HG02973 (cell line): ENCODE data around the gene HEPACAM.
"Not testable (repeated sequence)": the region's sequence is repeated elsewhere in the genome, so short reads cannot be mapped to it uniquely, and the experiment has no call there.

ENCODE experiments used
- ATAC-seq: cut with Tn5 transposase; IDR thresholded peaks from one replicate; pipeline ENCODE4 v1.9.1; 2021; ENCODE audit warnings: moderate library complexity; ENCODE audit not compliant: unreplicated experiment

Gene HEPACAM, protein sequence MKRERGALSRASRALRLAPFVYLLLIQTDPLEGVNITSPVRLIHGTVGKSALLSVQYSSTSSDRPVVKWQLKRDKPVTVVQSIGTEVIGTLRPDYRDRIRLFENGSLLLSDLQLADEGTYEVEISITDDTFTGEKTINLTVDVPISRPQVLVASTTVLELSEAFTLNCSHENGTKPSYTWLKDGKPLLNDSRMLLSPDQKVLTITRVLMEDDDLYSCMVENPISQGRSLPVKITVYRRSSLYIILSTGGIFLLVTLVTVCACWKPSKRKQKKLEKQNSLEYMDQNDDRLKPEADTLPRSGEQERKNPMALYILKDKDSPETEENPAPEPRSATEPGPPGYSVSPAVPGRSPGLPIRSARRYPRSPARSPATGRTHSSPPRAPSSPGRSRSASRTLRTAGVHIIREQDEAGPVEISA

DNA sequence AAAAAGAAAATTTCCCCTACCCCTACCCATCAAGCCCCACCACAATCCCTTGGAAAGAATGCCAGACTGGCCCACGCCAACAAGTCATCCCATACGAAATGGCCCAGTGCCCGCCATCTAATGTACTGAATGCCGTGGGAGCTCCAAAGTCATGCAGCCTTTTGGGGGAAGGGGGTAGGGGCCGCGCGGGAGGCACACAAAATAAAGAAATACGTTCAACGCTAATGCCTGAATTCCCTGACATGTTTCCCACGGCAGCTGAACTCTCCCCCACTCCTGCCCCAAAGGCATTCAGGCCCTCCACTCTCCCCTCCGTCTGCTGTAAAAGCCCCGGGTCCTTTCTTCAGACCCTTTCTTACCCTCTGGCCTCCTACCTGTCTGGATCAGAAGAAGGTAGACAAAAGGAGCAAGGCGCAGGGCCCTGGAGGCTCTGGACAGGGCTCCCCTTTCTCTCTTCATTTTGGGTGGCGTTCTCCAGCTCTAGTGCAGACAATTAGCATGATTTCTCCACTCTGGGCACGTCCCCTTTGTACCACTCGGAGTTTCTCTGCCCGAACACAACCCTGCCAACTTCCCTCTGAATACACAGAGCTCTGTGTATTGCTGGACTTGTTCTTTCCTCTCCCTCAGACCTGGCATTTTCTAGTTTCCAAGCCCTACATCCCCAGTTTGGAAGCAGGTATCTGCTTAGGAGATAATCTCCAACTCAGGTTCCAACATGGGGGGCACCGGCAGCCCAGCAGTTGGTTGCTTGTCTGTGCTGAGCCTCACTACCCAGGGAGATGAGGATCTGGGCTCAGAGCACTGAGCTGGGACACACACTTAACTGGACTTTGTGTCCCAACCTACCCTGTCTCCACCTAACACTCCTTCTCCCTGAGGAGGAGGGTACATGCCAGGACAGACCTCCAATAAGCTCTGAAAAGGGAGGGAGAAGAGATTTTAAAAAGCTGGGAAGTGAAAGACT lies at the start of gene HEPACAM:
Gene HEPACAM (minus strand): TSS at position 500 of the 967 bp plus-strand sequence. CDS start 41 bp downstream, at position 459.
- ATAC-seq = no peak

DNA sequence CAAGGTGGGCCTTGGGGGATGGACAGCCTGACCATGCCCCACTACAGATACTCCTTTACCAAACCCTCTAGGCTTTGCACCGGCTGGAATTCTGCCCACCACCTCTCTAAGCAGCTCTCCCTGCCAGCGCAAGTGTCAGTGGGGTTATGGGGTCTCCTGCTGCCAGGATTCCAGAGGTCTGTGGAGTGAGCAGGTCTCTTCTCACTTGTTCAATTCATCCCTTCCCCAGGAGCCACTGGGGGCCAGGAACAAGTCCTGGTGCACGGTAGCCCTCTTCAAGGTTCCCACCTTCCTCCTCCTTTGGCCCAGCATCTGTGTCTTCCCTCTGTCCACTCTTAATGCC lies 48.6 kb upstream of the HEPACAM start:
- ATAC-seq = no peak

DNA sequence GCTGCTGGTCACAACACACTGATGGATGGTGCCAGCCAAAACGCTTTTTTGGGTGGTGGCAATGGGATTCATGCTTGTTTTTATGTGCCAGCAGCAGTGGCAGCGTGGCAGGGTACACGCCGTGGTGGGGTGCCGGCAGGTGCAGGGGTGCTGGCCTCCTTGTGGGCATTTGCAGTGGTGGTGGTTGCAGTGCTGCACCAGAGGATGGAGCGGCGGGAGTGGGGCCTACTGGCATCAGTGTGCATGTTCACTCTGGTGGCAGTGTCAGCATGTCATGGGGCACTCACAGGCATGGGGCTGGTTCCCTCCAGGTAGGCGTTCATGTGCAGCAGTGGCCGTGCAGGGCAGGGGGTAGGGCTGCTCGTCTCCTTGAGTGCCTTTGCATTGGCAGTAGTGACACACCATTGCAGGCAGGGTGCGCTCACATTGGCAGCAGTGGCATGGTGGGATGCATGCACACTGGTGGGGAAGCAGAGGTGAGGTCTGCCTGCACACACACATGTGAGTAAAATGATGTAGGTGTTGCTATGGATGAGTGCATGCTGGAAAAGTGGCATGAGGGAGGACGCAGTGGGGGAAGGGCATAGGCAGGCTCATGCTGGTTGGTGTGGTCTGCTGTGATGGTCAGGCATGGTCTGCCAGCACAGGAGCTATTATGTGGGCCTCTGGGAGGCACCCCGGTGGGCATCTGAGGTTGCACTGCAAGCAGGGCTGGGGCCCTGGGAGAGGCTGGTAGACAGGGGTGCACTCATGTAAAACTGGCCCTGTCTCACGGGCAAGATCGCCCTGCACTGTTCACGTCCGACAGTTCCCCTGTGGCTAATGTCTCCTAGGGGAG lies 48.0 kb upstream of the HEPACAM start:
- ATAC-seq = no peak

DNA sequence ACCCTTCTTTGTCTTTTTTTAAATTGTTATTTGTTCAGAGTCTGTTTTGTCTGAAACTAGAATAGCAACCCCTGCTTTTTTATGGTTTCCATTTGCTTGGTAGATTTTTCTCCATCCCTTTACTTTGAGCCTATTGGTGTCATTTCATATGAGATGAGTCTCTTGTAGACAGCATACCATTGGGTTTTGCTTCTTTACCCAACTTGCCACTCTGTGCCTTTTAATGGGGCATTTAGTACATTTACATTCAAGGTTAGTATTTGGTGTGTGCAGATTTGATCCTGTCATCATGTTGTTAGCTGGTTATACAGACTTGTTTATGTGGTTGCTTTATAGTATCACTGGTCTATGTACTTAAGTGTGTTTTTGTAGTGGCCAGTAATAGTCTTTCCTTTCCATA lies 46.2 kb upstream of the HEPACAM start:
- no peak for ATAC-seq

DNA sequence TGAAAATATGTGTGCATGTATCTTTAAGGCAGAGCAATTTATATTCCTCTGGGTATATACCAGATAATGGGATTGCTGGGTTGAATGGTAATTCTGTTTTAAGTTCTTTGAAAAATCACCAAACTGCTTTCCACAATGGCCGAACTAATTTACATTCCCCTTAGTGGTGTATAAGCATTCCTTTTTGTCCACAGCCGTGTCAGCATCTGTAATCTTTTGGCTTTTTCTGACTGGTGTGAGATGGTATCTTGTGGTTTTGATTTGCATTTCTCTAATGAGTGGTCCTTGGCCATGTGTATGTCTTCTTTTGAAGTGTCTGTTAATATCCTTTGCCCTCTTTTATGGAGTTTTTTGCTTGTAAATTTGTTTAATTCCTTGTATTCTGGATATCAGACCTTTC lies 42.5 kb upstream of the HEPACAM start:
- ATAC-seq = no peak

DNA sequence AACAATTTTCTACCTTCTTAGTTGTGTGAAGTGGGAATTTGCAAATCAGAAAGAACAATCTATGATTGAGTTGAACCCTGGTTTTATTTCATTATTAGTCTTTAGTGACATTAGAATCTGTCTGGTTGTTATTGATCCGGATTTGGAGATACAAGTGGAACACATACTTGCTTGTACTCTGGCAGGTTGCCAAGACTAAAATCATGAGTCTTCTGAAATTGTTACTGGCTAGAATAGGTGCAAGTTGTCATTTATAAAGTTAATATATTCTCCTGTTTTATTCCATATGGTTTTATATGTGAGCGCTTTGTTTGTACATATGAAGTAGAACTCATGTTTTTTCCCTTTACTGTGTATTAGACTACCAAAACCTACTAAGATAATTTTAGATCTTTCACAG lies 41.2 kb upstream of the HEPACAM start:
- ATAC-seq = no peak

DNA sequence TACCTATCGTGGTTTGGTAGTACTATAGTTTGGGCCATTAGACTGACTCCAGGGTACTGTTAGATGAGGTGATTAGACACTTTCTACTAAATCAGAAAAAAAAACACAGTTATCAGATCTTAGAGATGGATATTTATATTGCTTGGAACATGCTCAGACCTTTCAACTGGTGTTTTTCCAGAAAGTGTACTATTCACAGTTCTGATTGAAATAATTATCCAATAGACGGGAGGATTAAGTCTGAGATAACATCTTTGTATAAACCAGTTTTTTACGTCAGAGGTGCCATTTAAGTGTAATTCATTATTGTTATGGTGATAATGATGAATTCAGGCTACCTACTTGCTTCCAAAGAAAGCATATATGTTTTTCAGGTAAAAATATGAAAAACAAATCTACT lies 40.7 kb upstream of the HEPACAM start:
- no peak for ATAC-seq

DNA sequence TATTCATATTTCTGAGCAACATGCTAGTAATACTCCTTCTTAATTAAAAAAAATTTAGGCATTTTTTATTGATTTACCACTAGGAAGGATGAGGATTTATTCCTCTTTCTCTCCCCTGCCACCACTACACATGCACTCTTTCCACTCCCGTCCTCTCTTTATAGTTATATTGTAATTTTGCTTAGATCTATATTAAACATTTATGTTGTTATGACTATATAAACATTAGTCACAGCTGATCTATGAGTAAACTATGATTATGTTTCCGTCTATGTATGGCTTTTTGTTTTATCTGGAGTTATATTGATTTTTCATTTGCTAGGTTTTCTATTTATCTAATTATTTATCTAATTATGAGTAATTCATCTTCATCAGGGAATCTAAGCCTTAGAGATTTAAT lies 36.0 kb upstream of the HEPACAM start:
- ATAC-seq = no peak

DNA sequence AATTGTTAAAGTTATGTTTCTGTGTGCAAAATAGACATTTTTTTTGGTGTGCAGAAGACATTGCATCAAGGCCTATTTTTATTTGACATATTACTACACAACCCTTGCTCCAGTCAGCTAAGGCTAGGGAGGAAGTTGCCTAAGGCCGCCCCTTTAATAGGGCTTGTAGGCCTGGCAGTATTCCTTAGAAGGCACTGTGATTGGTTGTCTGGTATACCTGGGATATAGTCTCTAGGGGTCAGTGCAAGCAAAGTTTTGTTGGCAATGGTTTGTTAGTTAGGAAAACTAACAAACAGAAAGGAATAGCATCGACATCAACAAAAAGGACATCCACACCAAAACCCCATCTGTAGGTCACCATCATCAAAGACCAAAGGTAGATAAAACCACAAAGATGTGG lies 35.1 kb upstream of the HEPACAM start:
- ATAC-seq = no peak

DNA sequence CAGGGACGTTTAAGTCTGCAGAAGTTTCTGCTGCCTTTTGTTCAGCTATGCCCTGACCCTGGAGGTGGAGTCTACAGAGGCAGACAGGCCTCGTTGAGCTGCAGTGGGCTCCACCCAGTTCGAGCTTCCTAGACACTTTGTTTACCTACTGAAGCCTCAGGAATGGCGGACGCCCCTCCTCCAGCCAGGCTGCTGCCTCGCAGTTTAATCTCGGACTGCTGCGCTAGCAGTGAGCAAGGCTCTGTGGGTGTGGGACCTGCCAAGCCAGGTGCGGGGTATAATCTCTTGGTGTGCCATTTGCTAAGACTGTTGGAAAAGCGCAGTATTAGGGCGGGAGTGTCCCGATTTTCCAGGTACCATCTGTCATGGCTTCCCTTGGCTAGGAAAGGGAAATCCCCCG lies 32.4 kb upstream of the HEPACAM start:
- ATAC-seq = not testable (repeated sequence)

DNA sequence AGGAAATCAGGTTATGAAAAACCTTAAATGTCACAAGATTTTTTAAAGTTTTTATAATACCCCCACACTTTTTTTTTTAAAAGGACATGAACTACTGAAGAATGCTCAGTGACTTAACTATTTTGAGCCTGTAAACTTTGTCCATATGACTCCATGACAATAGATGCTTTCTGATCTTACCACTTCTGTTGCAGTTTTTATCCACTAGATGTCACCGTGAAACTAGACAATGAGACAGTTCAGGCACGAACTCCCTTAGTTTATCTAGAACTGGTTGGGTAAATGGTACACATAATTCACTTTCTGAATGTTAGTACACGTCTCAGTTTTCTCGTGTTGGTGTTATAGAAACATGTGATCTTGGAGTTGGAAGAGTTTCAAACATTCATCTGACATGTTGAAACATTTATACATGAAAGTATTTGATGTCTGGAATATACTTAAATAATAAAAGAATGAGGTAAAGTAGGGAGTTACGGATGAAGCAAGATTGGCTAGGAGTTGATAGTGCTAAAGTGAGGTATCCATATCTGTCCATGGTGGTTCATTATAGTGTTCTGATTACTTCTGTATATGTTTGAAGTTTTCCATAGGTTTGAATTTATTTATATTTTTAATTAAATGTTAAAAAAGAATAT lies 26.2 kb upstream of the HEPACAM start:
- ATAC-seq = peak; percentile 99

DNA sequence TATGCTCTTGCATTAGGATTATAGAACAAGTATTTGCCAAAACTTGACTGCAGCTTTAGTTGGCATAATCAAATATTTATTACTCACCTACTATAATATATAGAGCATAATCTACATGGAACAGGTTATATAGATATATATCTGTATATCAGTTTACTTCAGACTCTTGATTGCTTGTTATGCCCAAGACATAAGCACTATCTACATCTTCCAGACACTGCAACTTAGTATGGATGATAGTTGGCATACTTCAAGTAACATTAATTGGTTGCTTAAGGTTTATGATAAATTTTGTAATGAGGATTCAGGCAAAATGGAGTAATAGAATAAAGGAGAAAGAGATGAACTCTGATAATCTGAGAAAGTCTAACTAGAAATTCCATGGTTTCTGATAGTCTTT lies 19.2 kb upstream of the HEPACAM start:
- no peak for ATAC-seq

DNA sequence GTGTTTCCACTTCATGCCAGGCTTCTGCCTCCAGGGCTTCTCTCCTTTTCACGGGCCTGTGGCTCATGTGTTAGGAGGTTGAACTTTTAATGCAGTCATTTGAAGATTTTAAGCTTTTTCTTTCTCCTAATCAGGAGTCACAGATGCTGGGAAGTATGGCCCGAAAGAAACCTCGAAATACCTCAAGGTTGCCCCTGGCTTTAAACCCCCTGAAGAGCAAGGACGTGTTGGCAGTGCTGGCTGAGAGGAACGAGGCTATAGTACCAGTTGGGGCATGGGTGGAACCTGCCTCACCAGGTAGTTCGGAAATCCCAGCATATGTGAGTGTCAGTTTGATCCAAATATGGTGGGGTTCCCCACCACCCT lies 18.7 kb upstream of the HEPACAM start:
- no peak for ATAC-seq

DNA sequence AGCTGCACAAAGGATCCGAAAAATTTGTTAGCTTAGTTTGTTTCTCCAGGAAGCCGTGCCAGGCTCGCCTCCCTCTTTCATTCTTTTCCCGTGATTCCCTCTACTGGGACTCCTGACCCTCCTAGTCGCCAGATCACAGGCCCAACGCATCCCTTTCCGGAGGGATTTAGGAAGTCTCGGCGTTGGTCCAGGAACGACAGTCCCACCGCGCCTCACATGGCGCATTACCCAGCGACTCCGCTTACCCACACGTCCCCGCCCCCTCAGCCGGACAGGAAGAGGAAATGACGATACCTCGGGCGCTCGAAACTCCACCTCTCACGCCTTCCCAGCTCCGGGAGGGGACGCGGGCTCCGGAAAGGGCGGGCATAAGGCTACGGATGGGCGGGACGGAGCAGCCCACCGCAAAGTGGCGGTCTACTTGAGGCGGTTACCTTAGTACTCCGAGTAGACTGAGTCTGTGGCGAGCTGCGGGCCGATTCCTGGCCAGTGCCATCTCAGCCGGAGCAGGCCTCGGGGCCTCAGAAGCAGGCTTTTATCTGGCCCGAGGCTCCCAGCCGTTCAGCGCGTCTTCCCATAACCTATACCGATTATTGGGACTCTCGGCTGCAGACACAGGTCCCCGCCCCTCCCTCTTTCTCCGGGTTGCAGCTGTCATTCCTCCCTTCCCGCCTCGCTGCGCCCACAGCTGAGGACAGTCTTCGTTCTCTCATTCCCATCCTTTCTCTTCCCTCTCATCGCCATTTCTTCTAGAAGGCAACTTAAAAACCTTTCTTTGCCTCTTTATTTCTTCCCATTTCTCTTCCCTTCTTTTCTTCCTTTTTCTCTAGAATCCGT lies 18.1 kb upstream of the HEPACAM start, which contains the start of gene CCDC15:
Gene CCDC15 (plus strand): TSS at position 450 of the 837 bp plus-strand sequence. CDS start 531 bp downstream, outside the sequence.
- ATAC-seq = peak; percentile 100

DNA sequence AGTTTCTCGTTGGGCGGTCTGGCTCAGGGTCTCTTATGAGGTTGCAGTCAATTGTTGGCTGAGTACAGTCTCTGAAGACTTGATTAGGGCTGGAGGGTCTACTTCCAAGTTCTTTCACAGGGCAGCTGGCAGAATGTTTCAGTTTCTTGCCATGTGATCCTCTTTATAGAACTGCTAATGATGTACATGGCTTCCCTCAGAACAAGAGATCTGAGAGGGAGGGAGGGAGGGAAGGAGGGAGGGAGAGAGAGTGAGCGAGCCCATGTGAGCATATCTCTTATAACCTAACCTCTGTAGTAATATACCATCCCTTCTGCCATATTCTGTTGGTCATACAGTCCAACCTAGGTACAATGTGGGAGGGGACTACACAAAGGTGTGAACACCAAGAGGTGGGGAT lies 15.5 kb upstream of the HEPACAM start:
- ATAC-seq = no peak

DNA sequence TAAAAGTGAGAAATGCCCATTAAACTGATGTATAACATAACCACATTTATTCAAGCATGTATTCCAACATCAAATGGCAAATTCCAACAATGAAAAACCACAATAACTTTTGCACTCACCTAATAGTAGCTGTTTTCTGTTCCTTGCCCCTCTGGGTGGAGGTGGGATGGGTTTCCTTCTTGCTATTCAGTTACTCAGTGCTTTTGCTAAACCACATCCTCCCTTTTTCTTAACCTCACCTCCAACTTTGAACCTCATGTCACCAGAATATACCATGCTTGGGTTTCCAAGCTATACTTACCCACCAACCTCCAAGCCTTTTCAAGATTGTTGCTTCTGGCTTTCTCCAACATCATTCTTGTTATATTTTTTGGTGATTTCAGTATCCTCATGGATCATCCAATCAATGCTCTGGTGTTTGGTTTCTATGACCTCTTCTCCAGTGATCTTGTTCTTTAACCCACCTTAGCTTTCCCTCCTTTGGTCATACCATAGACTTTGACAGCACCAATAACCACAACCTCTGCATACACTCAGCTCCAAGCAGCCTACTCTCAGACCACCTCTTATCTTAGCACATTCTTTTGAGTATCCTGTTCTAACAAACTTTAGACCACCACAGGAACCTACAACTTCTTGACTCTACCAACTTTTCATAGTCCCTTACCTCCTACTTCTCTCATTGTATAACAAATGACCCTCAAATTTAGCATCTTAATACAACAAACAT lies 14.9 kb upstream of the HEPACAM start:
- no peak for ATAC-seq

DNA sequence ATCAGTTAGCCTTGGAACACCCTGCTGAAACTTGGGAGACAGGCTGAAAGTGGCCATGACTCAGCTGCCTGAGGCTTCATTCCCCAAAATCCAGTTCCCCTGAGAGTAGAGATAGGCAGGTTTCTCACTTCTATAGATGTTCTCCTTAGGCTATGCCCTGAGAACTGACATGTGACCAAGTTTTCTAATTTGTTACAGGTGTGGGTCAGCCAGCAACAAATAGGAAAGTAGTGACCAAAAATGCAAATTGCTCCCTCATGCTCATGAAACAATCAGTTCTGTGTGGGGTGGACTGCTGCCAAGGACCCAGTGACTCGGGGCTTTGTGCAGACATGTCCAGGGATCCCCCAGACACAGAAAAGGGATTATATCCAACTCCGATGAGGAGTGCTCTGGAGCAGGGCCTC lies 10.9 kb upstream of the HEPACAM start:
- ATAC-seq = no peak

DNA sequence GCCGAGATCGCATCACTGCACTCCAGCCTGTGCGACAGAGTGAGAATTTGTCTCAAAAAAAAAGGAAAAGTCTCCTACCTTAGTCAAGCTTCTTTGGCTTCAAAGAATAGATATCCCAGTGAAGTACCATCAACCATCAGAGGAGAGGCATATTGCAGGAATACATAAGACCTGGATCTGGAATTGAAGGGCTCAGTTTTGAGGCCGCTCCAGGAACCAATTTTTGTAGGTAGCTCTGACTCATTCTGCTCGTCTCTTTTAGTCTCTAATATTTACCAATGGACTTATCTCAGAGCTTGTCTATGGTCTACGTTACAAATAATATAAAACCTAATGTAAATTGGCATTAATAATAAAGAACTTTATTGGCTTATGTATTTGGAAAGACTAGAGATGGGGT lies 10.0 kb upstream of the HEPACAM start:
- ATAC-seq = no peak

DNA sequence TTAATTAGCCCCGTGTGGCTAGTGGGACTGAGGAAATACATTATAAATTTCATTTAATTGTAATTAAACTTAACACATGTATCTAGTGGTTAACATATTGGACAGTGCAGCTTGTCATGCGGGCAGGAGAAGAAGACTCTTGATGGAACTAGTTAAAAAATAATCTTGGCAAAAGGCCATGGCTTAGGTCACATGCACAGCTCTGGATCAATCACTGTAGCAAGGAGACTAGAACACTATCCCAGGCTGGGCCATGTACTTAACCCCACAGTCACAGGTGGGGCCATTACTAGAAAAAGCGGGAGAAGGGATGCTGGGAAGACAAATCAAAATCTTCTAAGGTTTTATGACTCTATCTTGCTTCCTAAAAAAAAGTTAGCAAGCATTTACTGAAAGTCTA lies 8.7 kb upstream of the HEPACAM start:
- ATAC-seq = no peak
